SJSA1 (cell line): ENCODE results near the gene PLGRKT. TPM values are rescaled to one million over a fixed set of nuclear protein-coding genes. Genes with fewer than 3 reads are reported as not detected.
"Not testable (repeated sequence)": the region's sequence is repeated elsewhere in the genome, so short reads cannot be mapped to it uniquely, and the experiment has no call there.

Source experiments
- DNase-seq, 2 experiments: peaks; one replicate each; pipeline ENCODE4 v3.0.0-alpha.2; 2015 to 2020; ENCODE audit warnings: low spot score in 2 of 2, low read depth in 1 of 2
- H3K27ac ChIP-seq: fragments of 250-450 bp; sonication (Bioruptor Pico); 2 replicates; pipeline ENCODE4 v1.5.1; 2020; ENCODE audit warnings: mild to moderate bottlenecking, moderate library complexity
- H3K27me3 ChIP-seq: fragments of 250-450 bp; sonication (Bioruptor Pico); replicated peaks from 2 replicates; pipeline ENCODE4 v1.5.1; 2020; ENCODE audit warnings: mild to moderate bottlenecking, moderate library complexity
- H3K36me3 ChIP-seq: fragments of 250-450 bp; sonication (Bioruptor Pico); 2 replicates; pipeline ENCODE4 v1.5.1; 2020; ENCODE audit warnings: mild to moderate bottlenecking
- H3K4me1 ChIP-seq: fragments of 250-450 bp; sonication (Bioruptor Pico); replicated peaks from 2 replicates; pipeline ENCODE4 v1.6.1; 2021; ENCODE audit warnings: mild to moderate bottlenecking
- H3K4me3 ChIP-seq: fragments of 250-450 bp; sonication (Bioruptor Pico); 2 replicates; pipeline ENCODE4 v1.5.1; 2020; ENCODE audit warnings: mild to moderate bottlenecking
- H3K9me3 ChIP-seq: fragments of 250-450 bp; sonication (Bioruptor Pico); replicated peaks from 2 replicates; pipeline ENCODE4 v1.5.1; 2020; ENCODE audit warnings: mild to moderate bottlenecking
- total RNA-seq: library from RNA; depleted of rRNA; stranded (reverse); fragments of >200 nt; shearing (Covaris generic); gene quantifications from 2 replicates; pipeline ENCODE4 v1.2.3, GENCODE V29; 2014; rRNA removed

Gene PLGRKT
- 20.9 and 31.2 TPM in 2 replicates for total RNA-seq

- no peaks in the 10 kb centered on the region for H3K27me3 ChIP-seq
- peak within 1 kb of the TSS; percentile 91 for H3K27ac ChIP-seq
- H3K4me1 ChIP-seq, result peaks cover 17% of the 10 kb centered on the region
- peaks cover 13% of the 10 kb centered on the region for H3K36me3 ChIP-seq
- H3K9me3 ChIP-seq, result no peaks in the 10 kb centered on the region
- peak; percentile 83 to 87 for DNase-seq
- peak within 1 kb of the TSS; percentile 65 for H3K4me3 ChIP-seq
Measured at GRCh38 chr9:5437254-5438216, at the start of gene PLGRKT. PLGRKT (minus strand) TSS chr9:5437925; CDS start chr9:5431977, 5,948 bp downstream.

GRCh38 chr9:5486988-5487387 is 49.3 kb upstream of the PLGRKT start:
- Histone ChIP-seq H3K4me3 (no peak overlapping the region), H3K4me1 (no peaks in the 10 kb centered on the region), H3K27me3 (no peaks in the 10 kb centered on the region), H3K27ac (no peak overlapping the region), H3K36me3 (no peaks in the 10 kb centered on the region), H3K9me3 (no peaks in the 10 kb centered on the region)
- DNase-seq, result no peak

- no peak for DNase-seq
- H3K27ac ChIP-seq, result no peak overlapping the region
- H3K9me3 ChIP-seq, result no peaks in the 10 kb centered on the region
- no peak overlapping the region for H3K4me3 ChIP-seq
- no peaks in the 10 kb centered on the region for H3K27me3 ChIP-seq
- H3K4me1 ChIP-seq, result no peaks in the 10 kb centered on the region
- H3K36me3 ChIP-seq, result no peaks in the 10 kb centered on the region
Measured at GRCh38 chr9:5485378-5486085, 47.8 kb upstream of the PLGRKT start.

GRCh38 chr9:5483306-5483705 is 45.6 kb upstream of the PLGRKT start:
- no peak overlapping the region for H3K27ac ChIP-seq
- no peaks in the 10 kb centered on the region for H3K27me3 ChIP-seq
- 0 out of 2 replicates have a peak, but pooled peaks cover 3% of the 10 kb centered on the region for H3K4me1 ChIP-seq
- no peak overlapping the region for H3K4me3 ChIP-seq
- no peaks in the 10 kb centered on the region for H3K36me3 ChIP-seq
- no peak for DNase-seq
- no peaks in the 10 kb centered on the region for H3K9me3 ChIP-seq

GRCh38 chr9:5482194-5482593 is 44.5 kb upstream of the PLGRKT start:
- Histone ChIP-seq H3K27me3 (no peaks in the 10 kb centered on the region), H3K9me3 (no peaks in the 10 kb centered on the region), H3K27ac (no peak overlapping the region), H3K4me3 (no peak overlapping the region), H3K36me3 (no peaks in the 10 kb centered on the region), H3K4me1 (0 out of 2 replicates have a peak, but pooled peaks cover 3% of the 10 kb centered on the region)
- no peak for DNase-seq

GRCh38 chr9:5481322-5482040 is 43.8 kb upstream of the PLGRKT start:
- Histone ChIP-seq H3K4me3 (no peak overlapping the region), H3K27ac (no peak overlapping the region), H3K36me3 (no peaks in the 10 kb centered on the region), H3K4me1 (0 out of 2 replicates have a peak, but pooled peaks cover 3% of the 10 kb centered on the region), H3K9me3 (no peaks in the 10 kb centered on the region), H3K27me3 (no peaks in the 10 kb centered on the region)
- no peak for DNase-seq

- H3K4me3 ChIP-seq, result no peak overlapping the region
- H3K9me3 ChIP-seq, result no peaks in the 10 kb centered on the region
- 0 out of 2 replicates have a peak, but pooled peaks cover 3% of the 10 kb centered on the region for H3K4me1 ChIP-seq
- no peak overlapping the region for H3K27ac ChIP-seq
- no peaks in the 10 kb centered on the region for H3K27me3 ChIP-seq
- DNase-seq, result no peak
- no peaks in the 10 kb centered on the region for H3K36me3 ChIP-seq
Measured at GRCh38 chr9:5480919-5481318, 43.2 kb upstream of the PLGRKT start.

- Histone ChIP-seq H3K4me3 (no peak overlapping the region), H3K4me1 (0 out of 2 replicates have a peak, but pooled peaks cover 3% of the 10 kb centered on the region), H3K27ac (no peak overlapping the region), H3K36me3 (no peaks in the 10 kb centered on the region), H3K27me3 (no peaks in the 10 kb centered on the region), H3K9me3 (no peaks in the 10 kb centered on the region)
- DNase-seq, result no peak
Measured at GRCh38 chr9:5479994-5480694, 42.4 kb upstream of the PLGRKT start.

GRCh38 chr9:5478206-5478605 is 40.5 kb upstream of the PLGRKT start:
- DNase-seq, result no peak

GRCh38 chr9:5475611-5476010 is 37.9 kb upstream of the PLGRKT start:
- not testable (repeated sequence) for H3K27ac ChIP-seq, H3K4me3 ChIP-seq, DNase-seq, H3K4me1 ChIP-seq, H3K9me3 ChIP-seq, H3K36me3 ChIP-seq, H3K27me3 ChIP-seq

More at GRCh38 chr9:5478206-5478605, 40.5 kb upstream of the PLGRKT start:
- no peaks in the 10 kb centered on the region for H3K27me3 ChIP-seq
- H3K36me3 ChIP-seq, result no peaks in the 10 kb centered on the region
- H3K9me3 ChIP-seq, result no peaks in the 10 kb centered on the region
- no peak overlapping the region for H3K4me3 ChIP-seq
- 0 out of 2 replicates have a peak, but pooled peaks cover 3% of the 10 kb centered on the region for H3K4me1 ChIP-seq
- H3K27ac ChIP-seq, result no peak overlapping the region

- Histone ChIP-seq H3K27ac (no peak overlapping the region), H3K9me3 (no peaks in the 10 kb centered on the region), H3K4me3 (no peak overlapping the region), H3K27me3 (no peaks in the 10 kb centered on the region), H3K4me1 (no peaks in the 10 kb centered on the region), H3K36me3 (no peaks in the 10 kb centered on the region; the same call in 1 of the 2 replicates)
- no peak for DNase-seq
Measured at GRCh38 chr9:5470816-5471215, 33.1 kb upstream of the PLGRKT start.

GRCh38 chr9:5470122-5470521 is 32.4 kb upstream of the PLGRKT start:
- Histone ChIP-seq H3K9me3 (no peaks in the 10 kb centered on the region), H3K27ac (no peak overlapping the region), H3K36me3 (no peaks in the 10 kb centered on the region; the same call in 1 of the 2 replicates), H3K4me1 (no peaks in the 10 kb centered on the region), H3K27me3 (no peaks in the 10 kb centered on the region), H3K4me3 (no peak overlapping the region)
- no peak for DNase-seq

GRCh38 chr9:5468850-5469249 is 31.1 kb upstream of the PLGRKT start:
- no peak overlapping the region for H3K27ac ChIP-seq
- H3K4me1 ChIP-seq, result no peaks in the 10 kb centered on the region
- no peaks in the 10 kb centered on the region for H3K27me3 ChIP-seq
- H3K36me3 ChIP-seq, result no peaks in the 10 kb centered on the region; the same call in 1 of the 2 replicates
- no peak overlapping the region for H3K4me3 ChIP-seq
- DNase-seq, result no peak
- no peaks in the 10 kb centered on the region for H3K9me3 ChIP-seq
